ENCODE results near the gene THAP2.

- TF ChIP-seq, protein P1, sequence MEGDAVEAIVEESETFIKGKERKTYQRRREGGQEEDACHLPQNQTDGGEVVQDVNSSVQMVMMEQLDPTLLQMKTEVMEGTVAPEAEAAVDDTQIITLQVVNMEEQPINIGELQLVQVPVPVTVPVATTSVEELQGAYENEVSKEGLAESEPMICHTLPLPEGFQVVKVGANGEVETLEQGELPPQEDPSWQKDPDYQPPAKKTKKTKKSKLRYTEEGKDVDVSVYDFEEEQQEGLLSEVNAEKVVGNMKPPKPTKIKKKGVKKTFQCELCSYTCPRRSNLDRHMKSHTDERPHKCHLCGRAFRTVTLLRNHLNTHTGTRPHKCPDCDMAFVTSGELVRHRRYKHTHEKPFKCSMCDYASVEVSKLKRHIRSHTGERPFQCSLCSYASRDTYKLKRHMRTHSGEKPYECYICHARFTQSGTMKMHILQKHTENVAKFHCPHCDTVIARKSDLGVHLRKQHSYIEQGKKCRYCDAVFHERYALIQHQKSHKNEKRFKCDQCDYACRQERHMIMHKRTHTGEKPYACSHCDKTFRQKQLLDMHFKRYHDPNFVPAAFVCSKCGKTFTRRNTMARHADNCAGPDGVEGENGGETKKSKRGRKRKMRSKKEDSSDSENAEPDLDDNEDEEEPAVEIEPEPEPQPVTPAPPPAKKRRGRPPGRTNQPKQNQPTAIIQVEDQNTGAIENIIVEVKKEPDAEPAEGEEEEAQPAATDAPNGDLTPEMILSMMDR (IDR thresholded peaks at IDR 0.05) = no peak
- no peak for TF ChIP-seq POLR2A (IDR thresholded peaks at IDR 0.05)
Observed at GRCh38 chr12:71652656-71653055, 11.4 kb upstream of the THAP2 start.

Data from lower leg skin (tissue), 3 donors.